Measurements from ENCODE around the gene CACNB4. TPM values are rescaled to one million over a fixed set of nuclear protein-coding genes. Genes with fewer than 3 reads are reported as not detected.

CACNB4 gene
- polyA plus RNA-seq, 2 of the 4 experiments (the other 2 are of a cell fraction) = 0.25 to 0.53 TPM

GRCh38 chr2:152100961-152101360 lies 2.1 kb upstream of the CACNB4 start (continued):
- TF ChIP-seq, protein P1, sequence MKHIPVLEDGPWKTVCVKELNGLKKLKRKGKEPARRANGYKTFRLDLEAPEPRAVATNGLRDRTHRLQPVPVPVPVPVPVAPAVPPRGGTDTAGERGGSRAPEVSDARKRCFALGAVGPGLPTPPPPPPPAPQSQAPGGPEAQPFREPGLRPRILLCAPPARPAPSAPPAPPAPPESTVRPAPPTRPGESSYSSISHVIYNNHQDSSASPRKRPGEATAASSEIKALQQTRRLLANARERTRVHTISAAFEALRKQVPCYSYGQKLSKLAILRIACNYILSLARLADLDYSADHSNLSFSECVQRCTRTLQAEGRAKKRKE (CRISPR knock-in tag; IDR thresholded peaks at IDR 0.05; ENCODE audit: low read depth) = no peak
- no peak for TF ChIP-seq ZC3H11A (IDR thresholded peaks at IDR 0.05)

GRCh38 chr2:152099367-152100050 lies 665 bp upstream of the CACNB4 start:
- ChIA-PET POLR2A (no interaction called here), CTCF (interaction anchor here (1.0 to 2.2 kb wide), 2 partner anchors 12 to 74 kb away, joined by 3 to 7 read pairs; no protein-coding TSS in a partner anchor)
- no peaks in the 10 kb centered on the region for H3K9me3 ChIP-seq
- peak overlapping the region; percentile 78 for H3K4me3 ChIP-seq
- DNase-seq (ENCODE audit: low read depth in 1 of 2, low spot score in 1 of 2) (peak; percentile 10 to 13), ATAC-seq (peak; percentile 43 to 50; a peak in 3 of 6 replicates), FAIRE-seq (no peak)
- peak overlapping the region; percentile 43 to 84; a peak in 4 of 6 replicates for H3K27ac ChIP-seq
- TF ChIP-seq RFX5 (IDR thresholded peaks at IDR 0.05) (no peak), CBX8 (IDR thresholded peaks at IDR 0.05) (peak; percentile 60; the same call in 1 of the 2 replicates), EP300 (IDR thresholded peaks at IDR 0.05) (no peak), ZFP36 (IDR thresholded peaks at IDR 0.05; ENCODE audit: borderline replicate concordance, partially characterized antibody) (no peak)
- TF ChIP-seq, protein P2, sequence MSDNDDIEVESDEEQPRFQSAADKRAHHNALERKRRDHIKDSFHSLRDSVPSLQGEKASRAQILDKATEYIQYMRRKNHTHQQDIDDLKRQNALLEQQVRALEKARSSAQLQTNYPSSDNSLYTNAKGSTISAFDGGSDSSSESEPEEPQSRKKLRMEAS (IDR thresholded peaks at IDR 0.05) = no peak; the same call in none of the 2 replicates
- WGBS (ENCODE audit: missing lambda C conversion rate) = 29% methylated on average over 19 of the region's 19 CpGs
- peaks cover 8% of the 10 kb centered on the region; the same call in 1 of the 3 replicates for H3K4me1 ChIP-seq
- peak overlapping the region; percentile 98 for H3K4me2 ChIP-seq

DNA sequence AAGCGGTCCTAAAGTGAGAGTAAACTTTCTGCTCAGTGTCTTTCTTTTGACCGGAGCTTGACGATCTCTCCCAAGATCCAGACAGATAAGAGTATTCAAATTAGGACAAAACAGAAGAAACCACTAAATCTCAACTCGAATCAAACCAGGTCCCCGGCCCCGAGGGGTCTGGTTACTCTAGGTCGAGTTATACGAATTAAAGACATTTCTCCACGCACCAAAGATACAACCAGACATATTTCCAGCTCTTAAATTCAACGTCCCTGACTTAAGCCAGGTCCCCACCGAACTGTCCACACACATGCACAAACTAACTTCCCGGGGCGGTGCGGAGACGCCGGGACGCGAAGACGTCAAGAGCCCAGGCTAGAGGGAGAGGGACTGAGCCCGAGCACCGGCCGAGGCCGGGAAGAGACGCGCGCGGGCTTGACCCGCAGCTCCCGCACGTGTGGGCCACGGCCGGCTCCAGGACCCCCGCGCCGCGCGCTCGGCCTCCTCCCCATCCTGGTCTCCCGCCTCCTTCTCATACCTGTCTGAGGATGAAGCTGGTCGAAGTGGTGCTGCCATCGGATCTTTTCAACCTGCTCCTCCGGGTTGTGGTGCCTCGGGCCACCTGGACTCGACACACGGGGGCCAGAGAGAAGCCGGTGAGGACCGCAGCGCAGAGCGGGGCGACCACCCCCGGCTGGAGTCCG lies 896 bp downstream of the CACNB4 start:
- H3K9me3 ChIP-seq = no peaks in the 10 kb centered on the region
- DNase-seq (ENCODE audit: low read depth in 1 of 2, low spot score in 1 of 2) (peak; percentile 17 to 19), ATAC-seq (peak; percentile 75 to 80), FAIRE-seq (no peak)
- TF ChIP-seq, protein P2 (IDR thresholded peaks at IDR 0.05) = peak; percentile 25
- no peak for TF ChIP-seq RNF2 (IDR thresholded peaks at IDR 0.05; ENCODE audit: borderline replicate concordance, low read depth)
- CTCF ChIA-PET = no interaction called here
- POLR2A ChIA-PET = no interaction called here
- H3K4me3 ChIP-seq = peak overlapping the region; percentile 78
- H3K27ac ChIP-seq = peak overlapping the region in 1 of 2 experiments; percentile 84; a peak in 3 of 6 replicates
- 7% methylated on average over 30 of the region's 52 CpGs for WGBS (ENCODE audit: missing lambda C conversion rate)
- peak overlapping the region; percentile 98 for H3K4me2 ChIP-seq
- H3K4me1 ChIP-seq = peaks cover 8% of the 10 kb centered on the region; the same call in 1 of the 3 replicates

DNA sequence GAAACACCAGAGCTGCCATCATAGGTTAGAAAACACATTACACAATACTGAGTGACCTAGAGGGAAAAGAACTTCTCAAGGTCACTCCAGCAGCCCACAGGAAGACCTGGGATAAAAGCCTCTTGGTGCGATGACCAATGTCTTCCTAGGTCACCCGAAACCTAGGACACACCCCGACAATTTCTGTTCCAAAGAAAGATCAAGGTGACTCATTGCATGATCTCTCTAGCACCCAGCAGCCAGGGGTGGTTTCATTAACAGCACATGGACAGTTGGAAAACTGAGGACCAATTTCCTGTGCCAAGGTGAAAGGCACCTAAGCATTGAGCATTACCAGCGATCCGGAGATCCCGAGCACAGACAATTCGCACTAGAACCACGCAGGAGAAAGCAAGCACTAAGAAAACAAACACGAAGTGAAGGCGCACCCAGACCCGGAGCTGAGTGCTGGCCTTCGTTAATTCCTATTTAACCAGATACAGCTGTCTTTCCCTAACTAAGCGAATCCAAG lies 1.5 kb downstream of the CACNB4 start:
- ChIA-PET POLR2A (no interaction called here), CTCF (no interaction called here)
- DNase-seq (ENCODE audit: low read depth in 1 of 2, low spot score in 1 of 2) (no peak), FAIRE-seq (no peak), ATAC-seq (peak; percentile 31 to 35; a peak in 5 of 6 replicates)
- Histone ChIP-seq H3K4me3 (peak overlapping the region; percentile 78; the same call in 2 of the 3 replicates), H3K9me3 (no peaks in the 10 kb centered on the region), H3K4me2 (peak overlapping the region; percentile 98), H3K27ac (no peak overlapping the region), H3K4me1 (peaks cover 8% of the 10 kb centered on the region; the same call in 1 of the 3 replicates)
- TF ChIP-seq, protein P3, sequence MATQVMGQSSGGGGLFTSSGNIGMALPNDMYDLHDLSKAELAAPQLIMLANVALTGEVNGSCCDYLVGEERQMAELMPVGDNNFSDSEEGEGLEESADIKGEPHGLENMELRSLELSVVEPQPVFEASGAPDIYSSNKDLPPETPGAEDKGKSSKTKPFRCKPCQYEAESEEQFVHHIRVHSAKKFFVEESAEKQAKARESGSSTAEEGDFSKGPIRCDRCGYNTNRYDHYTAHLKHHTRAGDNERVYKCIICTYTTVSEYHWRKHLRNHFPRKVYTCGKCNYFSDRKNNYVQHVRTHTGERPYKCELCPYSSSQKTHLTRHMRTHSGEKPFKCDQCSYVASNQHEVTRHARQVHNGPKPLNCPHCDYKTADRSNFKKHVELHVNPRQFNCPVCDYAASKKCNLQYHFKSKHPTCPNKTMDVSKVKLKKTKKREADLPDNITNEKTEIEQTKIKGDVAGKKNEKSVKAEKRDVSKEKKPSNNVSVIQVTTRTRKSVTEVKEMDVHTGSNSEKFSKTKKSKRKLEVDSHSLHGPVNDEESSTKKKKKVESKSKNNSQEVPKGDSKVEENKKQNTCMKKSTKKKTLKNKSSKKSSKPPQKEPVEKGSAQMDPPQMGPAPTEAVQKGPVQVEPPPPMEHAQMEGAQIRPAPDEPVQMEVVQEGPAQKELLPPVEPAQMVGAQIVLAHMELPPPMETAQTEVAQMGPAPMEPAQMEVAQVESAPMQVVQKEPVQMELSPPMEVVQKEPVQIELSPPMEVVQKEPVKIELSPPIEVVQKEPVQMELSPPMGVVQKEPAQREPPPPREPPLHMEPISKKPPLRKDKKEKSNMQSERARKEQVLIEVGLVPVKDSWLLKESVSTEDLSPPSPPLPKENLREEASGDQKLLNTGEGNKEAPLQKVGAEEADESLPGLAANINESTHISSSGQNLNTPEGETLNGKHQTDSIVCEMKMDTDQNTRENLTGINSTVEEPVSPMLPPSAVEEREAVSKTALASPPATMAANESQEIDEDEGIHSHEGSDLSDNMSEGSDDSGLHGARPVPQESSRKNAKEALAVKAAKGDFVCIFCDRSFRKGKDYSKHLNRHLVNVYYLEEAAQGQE (IDR thresholded peaks at IDR 0.05) = no peak
- no peak for TF ChIP-seq FOSL2 (IDR thresholded peaks at IDR 0.05)
- TF ChIP-seq FOSL2 (CRISPR knock-in tag; IDR thresholded peaks at IDR 0.05) = 0 out of 2 replicates have a peak, but pooled peaks have one; percentile 18
- 21% methylated on average over 13 of the region's 13 CpGs for WGBS (ENCODE audit: missing lambda C conversion rate)
